ENCODE data around the gene CCDC90B.
"Not testable (repeated sequence)": the region's sequence is repeated elsewhere in the genome, so short reads cannot be mapped to it uniquely, and the experiment has no call there.

The CCDC90B gene, protein sequence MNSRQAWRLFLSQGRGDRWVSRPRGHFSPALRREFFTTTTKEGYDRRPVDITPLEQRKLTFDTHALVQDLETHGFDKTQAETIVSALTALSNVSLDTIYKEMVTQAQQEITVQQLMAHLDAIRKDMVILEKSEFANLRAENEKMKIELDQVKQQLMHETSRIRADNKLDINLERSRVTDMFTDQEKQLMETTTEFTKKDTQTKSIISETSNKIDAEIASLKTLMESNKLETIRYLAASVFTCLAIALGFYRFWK

DNA sequence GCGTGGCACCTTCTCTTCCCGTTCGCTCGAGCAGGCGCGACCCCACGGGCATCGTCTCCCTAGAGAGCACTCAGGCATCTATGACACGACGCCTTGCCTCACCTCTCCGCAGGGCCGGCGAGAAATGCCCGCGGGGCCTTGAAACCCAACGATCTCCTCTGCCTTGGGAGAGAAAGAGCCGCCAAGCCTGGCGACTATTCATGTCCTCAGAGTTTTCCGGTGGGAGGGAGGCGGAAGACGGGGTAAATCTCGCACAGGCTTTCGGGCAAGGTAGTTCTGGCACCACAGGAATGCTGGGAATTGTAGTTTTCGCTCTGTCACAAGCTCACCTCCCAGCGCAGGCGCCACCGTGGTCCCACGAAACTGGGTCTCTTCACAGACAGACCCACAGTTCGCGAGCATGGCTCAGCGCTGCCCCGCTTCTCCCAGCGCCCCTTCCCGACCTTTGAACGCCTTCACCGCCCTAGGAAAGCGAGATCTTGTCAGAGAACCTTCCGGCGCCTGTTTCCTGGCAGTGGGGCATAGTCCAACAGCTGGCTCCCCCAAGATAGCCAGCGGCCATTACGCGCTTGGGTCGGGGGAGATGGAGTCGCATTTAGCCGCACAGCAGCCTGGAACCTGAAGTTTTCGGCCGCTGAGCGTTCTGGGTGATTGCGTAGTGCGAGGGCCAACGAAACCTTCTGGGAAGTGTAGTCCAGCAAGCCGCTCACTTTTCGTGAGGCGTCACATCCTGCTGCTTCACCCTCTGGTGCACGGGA is at the start of gene CCDC90B:
CCDC90B (minus strand) TSS at position 597 of the 758 bp plus-strand sequence; CDS start at position 202, 395 bp downstream.
- peak; percentile 96 for DNase-seq (ENCODE audit: low spot score)

DNA sequence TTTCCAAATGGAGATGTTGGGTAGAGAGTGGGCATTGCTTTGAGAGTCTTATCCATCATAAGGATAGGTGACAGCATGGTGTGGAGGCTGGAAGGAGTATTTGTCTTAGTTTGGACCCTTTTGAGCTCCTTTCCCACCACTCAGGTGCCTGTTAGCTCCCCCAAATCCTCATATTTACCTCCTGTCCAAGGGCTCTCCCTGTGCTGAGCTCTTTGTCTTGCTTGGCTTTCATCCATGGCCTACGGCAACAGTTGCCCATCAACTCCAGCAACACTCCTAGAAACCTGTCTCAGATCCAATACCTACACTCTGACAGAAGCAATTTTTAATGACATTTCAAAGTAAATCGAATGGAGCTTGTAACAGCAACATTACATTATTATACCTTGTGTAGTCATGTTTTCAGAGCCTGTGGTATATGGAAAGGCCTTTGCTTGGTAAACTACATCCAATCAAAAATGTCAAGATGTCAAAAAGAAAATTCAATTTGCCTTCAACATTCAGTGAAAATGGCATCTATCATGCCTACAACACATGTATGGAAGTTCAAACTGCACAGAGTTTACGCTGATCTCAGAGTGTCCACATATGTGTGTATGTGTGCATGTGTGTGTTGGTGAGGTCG is 49.4 kb upstream of the CCDC90B start:
- no peak for DNase-seq (ENCODE audit: low spot score)

DNA sequence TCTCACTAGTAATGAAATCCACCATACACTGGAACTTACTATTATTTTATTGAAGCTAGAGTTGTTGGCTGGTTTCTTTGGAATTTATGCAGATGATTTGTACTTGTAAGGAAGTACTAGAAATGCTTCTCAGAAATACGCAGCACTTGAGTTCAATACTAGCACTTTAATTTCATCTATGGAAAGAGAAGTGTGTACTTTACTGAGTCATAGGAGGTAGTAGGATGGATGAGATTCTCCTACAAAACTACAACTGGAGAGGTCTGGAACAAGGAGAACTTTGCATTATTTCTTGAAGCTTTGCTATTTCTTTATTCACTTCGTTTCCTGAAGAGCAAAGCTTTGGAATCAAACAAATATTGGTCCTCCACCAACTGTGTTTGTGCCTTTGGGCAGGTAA is 44.1 kb upstream of the CCDC90B start:
- DNase-seq (ENCODE audit: low spot score) = no peak

DNA sequence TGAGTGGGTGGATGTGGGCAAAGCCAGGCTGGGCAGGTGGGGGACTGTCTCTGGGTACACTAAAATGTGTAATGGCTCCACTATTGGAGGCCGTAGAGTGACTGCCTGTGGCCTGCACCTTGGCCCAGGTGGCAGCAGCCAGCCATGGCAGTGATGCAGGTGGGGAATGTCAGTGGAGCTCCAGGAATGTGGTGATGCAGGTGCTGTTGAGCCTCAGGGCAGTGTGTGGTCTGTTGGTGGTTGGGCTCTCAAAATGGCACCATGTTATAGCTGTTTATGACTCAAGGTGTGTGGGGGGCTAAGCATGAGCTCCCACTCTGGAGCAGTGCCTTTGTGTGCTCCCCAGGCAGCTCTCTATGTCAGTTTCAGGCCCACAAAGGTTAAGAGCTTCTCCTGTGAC is 40.2 kb upstream of the CCDC90B start:
- no peak for DNase-seq (ENCODE audit: low spot score)

DNA sequence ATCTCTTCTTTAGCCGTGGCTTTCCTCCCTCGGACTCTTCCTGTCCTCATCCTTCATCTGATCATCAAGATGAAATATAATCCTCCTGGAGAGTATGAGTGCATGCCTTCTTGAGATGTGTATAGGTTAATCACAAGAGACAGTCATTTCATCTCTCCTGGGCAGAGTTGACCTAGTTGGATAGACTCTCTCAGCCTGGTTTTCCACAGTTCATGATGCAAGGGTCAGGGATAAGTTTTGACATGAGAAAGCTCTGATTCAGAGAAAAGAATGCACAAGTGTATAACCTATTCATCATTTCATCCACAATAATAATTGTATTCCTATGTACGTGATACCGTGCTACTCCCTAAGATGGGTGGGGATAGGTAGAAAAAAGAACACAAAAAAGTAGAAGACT is 33.2 kb upstream of the CCDC90B start:
- DNase-seq (ENCODE audit: low spot score) = no peak

DNA sequence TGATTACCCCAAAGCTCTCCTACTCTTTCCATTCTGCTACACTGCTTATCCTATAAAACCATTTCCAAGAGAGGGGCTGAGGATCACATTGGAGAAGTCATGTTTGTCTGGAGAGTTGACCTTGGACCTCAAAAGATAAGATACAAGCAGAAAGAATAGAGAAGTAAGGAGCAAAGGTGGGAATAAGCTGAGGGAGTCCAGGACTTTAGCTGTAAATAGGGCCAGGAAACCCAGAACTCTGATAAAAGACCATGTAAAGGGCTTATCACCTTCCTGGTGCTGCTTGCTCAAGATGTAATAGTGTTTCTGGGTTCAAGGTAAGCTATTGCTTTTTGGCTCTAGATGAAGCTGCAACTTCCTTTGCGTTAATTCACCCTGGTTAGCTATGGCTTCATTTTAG is 32.8 kb upstream of the CCDC90B start:
- no peak for DNase-seq (ENCODE audit: low spot score)

DNA sequence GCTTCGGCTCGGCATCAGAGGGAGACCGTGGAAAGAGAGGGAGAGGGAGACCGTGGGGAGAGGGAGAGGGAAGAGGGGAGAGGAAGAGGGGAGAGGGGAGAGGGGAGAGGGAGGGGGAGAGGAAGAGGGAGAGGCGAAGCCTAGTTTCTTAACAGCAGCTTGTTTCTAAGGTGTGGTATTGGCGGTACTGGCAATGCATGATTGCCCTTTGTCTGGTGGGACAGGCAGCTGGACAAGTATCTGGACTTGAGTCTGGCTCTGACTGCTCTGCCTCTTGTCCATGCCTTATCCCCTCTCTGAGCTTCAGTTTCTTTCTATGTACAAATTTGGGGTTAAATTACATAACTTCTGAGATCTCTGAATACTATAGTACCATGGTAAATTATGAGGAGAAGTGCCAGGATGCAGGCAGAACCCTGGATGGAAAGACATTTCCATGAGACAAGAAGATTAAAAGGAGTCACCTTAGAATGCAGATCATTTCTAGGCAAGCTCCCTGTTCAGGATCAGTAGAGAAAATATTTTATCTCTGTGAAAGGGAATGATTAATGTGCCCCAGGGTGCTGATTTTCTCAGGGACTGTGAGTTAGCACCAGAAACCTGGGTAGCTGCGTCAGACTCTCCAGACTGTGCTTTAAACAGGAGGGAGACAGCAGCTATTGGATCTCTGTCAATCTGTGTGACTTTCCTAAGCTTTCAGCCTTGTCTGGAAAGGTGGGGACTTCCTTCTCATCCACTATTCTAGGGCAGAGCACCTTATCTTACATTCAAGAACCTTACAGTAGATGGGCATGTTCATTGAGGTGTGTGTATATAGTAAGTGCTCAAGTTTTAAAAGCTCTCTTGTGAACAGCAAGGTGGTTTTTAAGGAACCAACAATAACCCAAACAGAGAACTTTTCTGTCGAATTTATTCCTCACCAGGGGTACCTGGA is 31.9 kb upstream of the CCDC90B start:
- DNase-seq (ENCODE audit: low spot score) = no peak

DNA sequence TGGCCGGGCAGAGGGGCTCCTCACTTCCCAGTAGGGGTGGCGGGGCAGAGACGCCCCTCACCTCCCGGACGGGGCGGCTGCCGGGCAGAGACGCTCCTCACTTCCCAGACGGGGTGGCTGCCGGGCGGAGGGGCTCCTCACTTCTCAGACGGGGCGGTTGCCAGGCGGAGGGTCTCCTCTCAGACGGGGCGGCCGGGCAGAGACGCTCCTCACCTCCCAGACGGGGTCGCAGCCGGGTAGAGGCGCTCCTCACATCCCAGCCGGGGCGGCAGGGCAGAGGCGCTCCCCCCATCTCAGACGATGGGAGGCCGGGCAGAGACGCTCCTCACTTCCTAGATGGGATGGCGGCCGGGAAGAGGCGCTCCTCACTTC is 30.7 kb upstream of the CCDC90B start:
- not testable (repeated sequence) for DNase-seq (ENCODE audit: low spot score)

DNA sequence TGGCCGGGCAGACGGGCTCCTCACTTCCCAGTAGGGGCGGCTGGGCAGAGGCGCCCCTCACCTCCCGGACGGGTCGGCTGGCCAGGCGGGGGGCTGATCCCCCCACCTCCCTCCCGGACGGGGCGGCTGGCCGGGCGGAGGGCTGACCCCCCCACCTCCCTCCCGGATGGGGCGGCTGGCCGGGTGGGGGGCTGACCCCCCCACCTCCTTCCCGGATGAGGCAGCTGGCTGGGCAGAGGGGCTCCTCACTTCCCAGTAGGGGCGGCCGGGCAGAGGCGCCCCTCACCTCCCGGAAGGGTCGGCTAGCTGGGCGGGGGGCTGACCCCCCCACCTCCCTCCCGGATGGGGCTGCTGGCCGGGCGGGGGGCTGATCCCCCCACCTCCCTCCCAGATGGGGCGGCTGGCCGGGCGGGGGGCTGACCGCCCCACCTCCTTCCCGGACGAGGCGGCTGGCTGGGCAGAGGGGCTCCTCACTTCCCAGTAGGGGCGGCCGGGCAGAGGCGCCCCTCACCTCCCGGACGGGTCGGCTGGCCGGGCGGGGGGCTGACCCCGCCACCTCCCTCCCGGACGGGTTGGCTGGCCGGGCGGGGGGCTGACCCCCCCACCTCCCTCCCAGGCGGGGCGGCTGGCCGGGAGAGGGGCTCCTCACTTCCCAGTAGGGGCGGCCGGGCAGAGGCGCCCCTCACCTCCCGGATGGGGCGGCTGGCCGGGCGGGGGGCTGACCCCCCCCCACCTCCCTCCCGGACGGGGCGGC is 30.2 kb upstream of the CCDC90B start:
- not testable (repeated sequence) for DNase-seq (ENCODE audit: low spot score)

DNA sequence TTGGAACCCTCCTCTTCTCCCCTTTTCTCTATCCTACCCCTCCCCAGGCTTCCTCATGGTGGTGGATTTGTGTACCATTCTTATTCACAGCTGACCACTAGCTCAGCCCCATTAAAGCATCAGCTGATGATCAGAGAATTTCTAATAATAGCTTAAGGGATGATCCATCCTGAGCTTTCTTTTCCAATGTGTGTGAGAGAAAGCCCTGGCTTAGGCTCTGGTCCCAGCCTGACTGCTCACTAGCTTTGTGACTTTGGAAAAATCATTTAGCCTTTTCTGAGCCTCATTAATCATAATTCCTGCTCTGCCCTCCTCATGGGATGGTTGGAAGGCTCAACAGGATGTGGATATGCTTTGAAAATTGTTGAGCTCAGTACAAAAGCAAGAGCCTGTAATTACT is 26.3 kb upstream of the CCDC90B start:
- DNase-seq (ENCODE audit: low spot score) = no peak

DNA sequence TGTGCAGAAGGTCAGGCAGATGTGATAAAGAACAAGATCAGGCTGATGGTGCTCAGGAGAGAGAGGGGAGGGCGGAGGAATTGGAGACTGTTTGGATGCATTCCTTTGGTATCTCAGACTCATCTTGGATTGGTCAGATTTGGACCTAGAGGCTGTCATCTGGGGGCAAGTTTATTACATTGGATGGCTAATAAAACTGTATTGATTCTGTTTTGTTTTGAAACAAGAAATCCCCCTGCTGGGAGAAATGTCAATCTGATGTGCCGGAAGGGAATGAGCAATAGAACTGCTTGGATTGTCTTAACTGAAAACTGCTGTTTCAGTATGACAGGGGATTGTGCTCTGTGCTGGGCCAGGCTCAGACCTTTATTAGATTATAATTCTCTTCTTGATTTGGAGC is 25.5 kb upstream of the CCDC90B start:
- DNase-seq (ENCODE audit: low spot score) = no peak

DNA sequence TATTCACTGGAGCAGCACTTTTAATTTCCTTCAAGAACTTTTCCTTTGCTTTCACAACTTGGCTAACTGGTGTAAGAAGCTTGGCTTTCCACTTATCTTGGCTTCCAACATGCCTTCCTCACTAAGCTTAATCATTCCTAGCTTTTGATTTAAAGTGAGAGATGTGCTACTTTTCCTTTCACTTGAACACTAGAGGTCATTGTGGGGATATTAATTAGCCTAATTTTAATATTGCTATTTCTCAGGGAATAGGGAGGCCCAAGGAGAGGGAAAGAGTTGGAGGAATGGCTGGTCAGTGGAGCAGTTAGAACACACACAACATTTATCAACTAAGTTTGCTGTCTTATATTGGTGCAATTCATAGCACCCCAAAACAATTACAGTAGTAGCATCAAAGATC is 24.6 kb upstream of the CCDC90B start:
- no peak for DNase-seq (ENCODE audit: low spot score)

DNA sequence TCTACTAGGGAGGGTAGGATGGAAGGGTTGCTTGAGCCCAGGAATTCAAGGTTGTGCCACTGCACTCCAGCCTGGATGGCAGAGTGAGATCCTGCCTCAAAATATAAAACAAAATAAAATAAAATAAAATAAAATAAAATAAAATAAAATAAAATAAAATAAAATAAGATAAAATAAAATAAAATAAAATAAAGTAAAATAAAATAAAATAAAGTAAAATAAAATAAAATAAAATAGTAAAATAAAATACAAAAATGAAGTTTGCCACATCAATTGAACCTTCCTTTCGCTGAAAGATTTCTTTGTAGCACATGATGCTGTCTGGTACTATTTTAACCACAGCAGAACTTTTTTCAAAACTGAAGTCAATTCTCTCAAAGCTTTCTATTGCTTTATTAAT is 22.4 kb upstream of the CCDC90B start:
- not testable (repeated sequence) for DNase-seq (ENCODE audit: low spot score)

DNA sequence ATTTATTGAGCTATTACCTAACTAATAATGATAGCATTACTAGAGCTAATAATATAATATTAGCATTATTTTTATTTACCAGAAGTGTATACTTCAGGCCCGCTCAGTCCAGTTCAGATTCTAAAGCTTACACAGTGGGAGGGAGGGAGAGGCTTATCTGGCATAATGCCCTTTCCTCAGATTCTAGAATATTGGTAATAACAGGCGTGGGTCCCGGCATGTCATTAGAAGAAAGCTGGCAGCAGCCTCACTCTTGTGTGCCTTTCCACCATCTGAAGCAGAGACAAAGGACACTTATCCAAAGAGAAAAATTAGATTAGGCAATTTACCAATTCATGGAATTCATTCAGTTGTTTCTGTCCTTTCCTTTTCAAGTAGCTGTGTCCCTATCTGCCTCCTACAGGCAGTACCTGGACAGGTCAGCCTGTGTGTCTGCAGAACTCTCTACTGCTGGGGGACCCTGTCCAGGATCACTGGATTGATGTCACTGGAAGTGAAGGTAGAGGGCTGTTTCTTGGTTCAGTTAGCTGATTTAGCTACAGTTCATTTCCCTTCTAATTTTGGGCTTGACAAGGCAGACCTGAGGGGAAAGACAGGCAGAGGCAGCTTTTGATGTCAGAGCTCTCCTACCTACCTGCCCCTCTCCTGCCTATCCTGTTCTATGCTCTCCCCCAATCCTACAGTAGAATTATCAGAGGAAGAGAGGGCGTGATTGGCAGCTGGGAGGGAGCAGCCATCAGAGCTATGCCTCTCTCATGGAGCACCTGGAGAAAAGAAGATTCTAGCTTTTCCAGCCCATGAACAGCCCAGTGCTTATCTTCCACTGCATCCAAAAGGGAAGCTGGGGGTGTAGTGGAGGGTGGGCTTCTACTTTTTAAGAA is 20.3 kb upstream of the CCDC90B start:
- no peak for DNase-seq (ENCODE audit: low spot score)

DNA sequence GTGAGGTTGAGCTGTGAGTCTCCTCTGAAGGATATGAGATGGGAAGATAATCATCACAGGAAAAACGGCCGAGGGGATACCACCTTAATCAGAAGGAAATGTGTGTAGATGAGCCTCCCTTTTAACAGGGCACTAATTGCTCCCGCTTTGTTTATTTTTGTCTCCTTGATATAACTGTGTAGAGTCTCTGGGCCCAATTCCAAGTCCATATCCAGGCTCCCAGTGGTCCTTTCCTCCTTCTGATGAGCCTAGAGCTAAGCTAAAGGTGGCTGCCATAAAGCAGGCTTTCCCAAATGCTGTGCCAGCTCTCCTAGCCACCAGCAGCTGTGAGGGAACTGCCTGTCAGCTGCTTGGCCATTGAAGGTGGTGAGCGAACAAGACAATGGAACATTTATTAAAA is 17.1 kb upstream of the CCDC90B start:
- DNase-seq (ENCODE audit: low spot score) = no peak

DNA sequence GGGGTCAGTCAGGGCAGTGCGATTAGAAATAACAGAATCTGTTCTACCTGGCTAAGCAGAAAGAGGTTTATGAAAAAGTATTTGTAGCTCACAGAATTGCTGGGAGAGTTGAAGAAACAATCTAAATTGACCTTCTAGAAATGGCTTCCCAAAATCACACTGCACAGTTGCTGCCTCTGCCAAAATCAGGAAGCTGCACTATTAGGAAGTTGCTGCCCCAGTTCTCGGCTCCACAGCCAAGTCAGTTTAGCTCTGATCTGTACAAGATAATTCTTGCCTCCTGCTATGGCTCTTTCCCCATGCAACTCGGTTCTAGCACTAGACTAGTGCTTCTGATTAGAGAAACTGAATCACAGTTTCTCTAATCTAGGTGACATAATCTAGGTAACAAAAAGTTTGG is 16.0 kb upstream of the CCDC90B start:
- DNase-seq (ENCODE audit: low spot score) = no peak

DNA sequence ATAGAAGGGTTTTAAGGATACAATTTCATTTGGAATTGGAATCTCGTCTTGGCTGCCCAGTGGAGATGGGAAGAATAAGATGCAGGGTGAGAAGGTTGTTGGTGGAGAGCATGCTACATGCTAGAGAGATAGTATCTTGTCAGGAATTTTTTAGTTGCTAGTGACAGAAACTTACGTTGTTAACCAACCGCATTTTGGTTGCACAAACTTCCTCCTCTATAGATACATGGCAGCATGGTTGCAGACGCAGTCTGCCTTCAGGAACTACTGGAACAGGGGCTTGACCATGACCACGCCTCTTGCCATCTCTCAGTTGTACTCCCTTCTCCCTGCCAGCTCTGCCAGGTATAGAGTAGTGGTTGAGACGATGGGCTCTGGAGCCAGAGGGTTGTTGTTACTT is 13.5 kb upstream of the CCDC90B start:
- DNase-seq (ENCODE audit: low spot score) = no peak

DNA sequence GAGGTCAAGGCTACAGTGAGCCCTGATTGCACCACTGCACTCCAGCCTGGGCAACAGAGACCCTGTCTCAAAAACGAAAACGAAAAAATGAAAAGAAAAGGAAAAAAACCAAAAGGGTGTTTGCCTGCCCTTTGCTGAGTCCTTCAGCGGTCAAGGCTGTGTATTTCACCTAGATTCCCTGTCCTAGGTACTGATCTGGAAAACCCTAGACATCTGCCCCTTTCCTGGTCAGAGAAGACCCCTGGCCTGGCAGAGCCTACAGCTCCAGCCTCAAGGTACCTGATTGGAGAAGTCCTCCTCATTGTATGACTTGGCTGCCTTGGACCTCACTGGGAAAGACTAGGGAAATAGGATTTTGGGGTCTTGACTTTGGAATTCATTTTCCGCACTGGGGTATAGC is 8.0 kb upstream of the CCDC90B start:
- no peak for DNase-seq (ENCODE audit: low spot score)

DNA sequence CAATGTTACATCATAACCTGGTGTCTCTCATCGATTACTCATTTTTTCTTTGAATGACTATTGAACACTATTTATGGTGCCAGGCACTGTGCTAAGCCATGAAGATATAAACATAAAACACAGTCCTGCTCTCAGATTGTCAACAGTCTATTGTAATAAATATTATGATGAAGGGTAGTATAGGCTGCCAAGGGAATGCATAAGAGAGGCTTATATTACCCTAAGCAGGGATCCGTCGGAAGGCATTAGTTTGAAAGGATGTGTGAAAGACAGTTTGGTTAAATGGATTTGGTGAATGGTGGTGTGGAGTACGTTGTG is 7.2 kb upstream of the CCDC90B start:
- no peak for DNase-seq (ENCODE audit: low spot score)

DNA sequence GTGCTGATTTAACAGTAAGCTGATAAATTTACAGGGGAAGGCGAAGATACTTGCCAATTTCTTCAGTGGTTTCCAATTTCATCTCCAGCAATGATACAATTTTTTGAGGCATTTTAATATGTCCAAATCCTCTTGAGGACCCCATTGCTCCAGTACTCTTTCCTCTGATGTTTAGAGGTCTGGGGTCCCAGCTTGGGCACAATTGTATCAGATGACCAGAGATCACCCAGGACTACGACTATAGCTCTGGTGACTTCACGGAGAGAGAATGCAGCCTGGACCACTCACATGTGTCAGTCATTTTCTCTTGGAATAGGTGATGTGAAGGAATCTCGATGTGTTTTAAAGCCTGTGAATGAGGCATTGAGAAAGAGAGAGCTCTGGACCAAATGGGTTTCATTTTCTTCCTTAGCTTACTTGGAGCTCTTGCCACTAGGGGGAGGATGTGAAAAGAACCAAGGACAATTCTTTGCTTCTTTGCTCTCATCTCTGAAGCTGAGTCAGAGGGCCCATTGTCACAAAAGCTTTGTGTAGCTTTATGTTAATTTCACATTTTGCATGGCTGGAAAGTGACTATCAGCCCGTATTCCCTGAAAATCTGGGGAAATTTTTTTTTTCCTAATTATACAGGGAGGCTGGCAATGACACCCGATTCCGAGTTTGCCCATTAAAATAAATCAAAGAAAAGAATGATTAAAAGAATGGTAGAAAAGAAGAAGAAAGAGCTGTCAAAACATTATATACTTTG is 6.7 kb upstream of the CCDC90B start:
- peak; percentile 44 for DNase-seq (ENCODE audit: low spot score)
